Amniotic epithelial cell (primary cell): ENCODE results near the gene SLC47A1.
A peak's percentile ranks its signal among the peaks of the same experiment; 100 is the strongest.
"Not testable (repeated sequence)": the region's sequence is repeated elsewhere in the genome, so short reads cannot be mapped to it uniquely, and the experiment has no call there.

ENCODE experiments used
- DNase-seq: peaks from one replicate; pipeline ENCODE4 v3.0.0-alpha.2; 2010; ENCODE audit warnings: low read depth

Gene SLC47A1

DNA sequence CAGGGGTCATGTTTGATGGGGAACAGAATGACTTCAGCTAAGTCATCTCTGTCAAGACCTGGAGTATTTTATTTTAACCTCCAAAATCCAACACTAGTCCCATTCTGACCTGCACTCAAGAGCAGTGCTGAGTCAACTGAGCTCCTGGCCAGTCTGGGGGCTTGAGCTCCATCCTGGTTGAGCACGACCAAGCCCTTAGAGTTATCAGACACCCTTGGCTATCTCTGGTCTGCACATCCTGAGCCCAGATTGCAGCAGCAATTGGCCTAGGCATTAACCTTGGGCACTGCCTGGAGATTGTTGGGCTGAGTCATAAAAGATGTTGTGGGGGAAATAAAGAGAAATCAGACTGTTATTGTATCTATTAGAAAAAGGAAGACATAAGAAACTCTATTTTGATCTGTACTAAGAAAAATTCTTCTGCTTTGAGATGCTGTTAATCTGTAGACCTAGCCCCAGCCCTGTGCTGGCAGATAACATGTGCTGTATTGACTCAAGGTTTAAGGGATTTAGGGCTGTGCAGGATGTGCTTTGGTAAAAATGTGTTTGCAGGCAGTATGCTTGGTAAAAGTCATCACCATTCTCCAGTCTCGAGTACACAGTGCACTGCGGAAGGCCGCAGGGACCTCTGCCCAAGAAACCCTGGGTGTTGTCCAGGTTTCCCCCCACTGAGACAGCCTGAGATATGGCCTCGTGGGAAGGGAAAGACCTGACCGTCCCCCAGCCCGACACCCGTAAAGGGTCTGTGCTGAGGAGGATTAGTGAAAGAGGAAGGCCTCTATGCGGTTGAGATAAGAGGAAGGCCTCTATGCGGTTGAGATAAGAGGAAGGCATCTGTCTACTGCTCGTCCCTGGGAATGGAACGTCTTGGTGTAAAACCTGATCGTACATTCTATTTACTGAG, 14.0 kb upstream of the SLC47A1 start:
- DNase-seq: peak; percentile 98

GRCh38 chr17:19520641-19521040, 13.0 kb upstream of the SLC47A1 start:
- no peak for DNase-seq

GRCh38 chr17:19523690-19524089, 10.0 kb upstream of the SLC47A1 start:
- DNase-seq: no peak

GRCh38 chr17:19526950-19527349, 6.7 kb upstream of the SLC47A1 start:
- DNase-seq: not testable (repeated sequence)

DNA sequence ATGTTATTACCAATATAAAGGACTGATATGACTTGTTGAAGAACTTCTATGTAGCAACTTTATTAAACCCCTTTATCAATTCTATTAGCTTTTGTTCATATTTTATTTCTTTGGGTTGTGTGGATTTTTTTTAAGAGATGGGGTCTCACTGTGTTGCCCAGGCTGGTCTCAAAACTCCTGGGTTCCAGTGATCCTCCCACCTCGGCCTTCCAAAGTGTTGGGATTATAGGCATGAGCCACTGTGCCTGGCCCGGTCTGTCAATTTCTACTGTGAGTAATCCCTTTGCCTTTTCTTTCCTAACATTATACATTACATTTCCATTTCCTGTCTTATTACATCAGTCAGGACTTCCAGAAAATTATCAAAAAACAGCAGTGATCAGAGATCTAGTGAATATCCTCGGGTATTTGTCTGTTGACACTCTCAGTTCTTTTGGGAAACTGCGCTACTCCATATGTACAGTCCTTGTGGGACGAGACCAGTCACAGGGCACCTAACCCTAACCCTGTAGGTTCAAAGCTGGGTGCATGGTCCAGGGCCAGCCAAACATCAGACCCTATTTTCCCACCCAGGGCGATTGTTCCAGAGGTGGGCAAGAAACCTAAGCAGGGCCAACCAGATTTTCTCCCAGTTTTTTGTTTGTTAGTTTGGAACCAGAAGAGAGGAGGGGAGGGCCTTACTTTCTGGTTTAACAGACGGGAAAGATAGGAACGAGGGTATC, 1.7 kb upstream of the SLC47A1 start:
- DNase-seq: no peak

- DNase-seq: no peak
These were observed 477 bp upstream of the SLC47A1 start for GRCh38 chr17:19533036-19533717.

- DNase-seq: peak; percentile 88
These were observed 1.0 kb downstream of the SLC47A1 start for GRCh38 chr17:19534562-19535149.

- DNase-seq: no peak
These were observed 3.5 kb downstream of the SLC47A1 start for GRCh38 chr17:19537111-19537510.

GRCh38 chr17:19538095-19539039, 4.7 kb downstream of the SLC47A1 start:
- peak; percentile 50 for DNase-seq

DNA sequence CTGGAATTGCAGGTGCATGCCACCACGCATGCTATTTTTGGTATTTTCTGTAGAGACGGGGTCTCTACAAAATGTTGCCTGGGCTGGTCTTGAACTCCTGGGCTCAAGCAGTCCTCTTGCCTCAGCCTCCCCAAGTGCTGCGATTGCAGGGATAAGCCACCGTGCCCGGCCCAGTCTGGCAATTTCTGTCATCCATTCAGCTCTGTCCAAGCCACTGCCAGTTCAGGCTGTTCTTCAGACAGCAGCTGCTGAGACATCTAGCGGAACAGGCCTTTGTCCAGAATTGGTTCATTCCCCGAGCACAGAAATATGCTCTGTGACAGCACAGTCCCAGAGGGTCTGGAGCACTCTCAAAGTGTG, 5.4 kb downstream of the SLC47A1 start:
- no peak for DNase-seq

- no peak for DNase-seq
These were observed 6.2 kb downstream of the SLC47A1 start for GRCh38 chr17:19539841-19540311.

DNA sequence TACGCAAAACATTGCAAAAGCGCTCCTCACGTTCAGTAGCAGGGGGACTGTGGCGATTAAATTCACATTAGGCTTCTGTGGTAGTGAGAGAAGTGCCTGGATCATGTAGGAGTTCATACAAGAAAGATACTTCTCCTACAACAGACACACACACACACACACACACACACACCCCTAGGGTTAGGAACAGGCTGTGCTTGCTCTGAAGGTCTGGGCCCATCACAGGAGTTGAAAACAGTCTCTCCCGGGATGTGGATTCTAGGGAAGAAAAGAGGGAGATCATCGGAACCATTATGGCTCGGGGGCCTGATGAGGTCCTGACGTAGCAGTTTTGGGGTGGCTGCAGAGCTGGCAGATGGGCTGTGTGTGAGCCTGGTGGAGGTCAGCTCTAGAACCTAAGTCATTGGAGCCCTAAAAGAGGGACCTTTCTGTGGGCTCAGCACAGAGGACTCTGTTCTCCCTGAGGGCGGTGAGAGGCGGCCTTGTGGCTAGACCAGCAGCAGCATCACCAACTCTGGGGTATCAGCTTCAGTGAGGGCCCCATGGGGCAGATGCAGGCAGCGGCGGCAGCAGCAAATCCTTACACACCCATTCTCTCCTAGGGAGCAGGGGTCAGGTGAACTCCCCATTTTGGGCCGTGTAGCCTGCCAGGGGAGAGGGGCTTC, 7.2 kb downstream of the SLC47A1 start:
- no peak for DNase-seq

- DNase-seq: no peak
These were observed 7.8 kb downstream of the SLC47A1 start for GRCh38 chr17:19541445-19541844.

DNA sequence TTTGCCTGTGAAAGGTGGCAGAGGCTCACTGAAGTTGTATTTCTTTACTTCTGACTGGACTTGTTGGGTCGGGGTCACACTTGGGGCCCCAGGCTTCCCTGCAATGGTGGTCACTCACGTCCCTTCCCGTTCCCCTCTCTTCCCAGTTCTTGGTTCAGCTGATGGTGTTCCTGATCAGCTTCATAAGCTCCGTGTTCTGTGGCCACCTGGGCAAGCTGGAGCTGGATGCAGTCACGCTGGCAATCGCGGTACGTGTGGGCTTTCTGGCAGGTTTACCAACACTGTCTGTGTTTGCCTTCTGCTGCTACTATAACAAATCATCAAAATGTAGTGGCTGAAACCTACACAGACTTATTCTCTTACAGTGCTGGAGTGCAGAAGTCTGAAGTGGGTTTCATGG, 8.6 kb downstream of the SLC47A1 start:
- no peak for DNase-seq

DNA sequence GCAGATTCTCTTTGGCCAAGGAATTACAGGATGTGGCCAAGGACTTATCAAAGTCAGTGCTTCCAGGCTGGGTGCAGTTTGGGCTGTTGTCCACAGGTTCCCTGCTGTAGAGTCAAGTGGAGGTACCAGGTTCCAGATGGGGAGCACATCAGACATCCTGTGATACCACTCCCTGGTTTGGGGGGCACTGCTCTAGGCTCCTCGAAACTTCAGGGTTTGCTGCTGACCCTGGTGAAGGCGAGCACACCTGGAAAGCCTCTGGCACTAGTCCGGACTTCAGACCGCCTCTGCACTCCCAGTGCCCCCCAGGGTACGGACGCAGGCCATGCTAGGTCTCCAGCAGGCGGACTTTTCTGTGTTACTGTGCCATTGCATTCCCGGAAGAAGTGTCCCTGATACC, 10.7 kb downstream of the SLC47A1 start:
- no peak for DNase-seq

- DNase-seq: no peak
These were observed 12.8 kb downstream of the SLC47A1 start for GRCh38 chr17:19546289-19547065.

GRCh38 chr17:19549746-19550623, 16.3 kb downstream of the SLC47A1 start:
- no peak for DNase-seq

DNA sequence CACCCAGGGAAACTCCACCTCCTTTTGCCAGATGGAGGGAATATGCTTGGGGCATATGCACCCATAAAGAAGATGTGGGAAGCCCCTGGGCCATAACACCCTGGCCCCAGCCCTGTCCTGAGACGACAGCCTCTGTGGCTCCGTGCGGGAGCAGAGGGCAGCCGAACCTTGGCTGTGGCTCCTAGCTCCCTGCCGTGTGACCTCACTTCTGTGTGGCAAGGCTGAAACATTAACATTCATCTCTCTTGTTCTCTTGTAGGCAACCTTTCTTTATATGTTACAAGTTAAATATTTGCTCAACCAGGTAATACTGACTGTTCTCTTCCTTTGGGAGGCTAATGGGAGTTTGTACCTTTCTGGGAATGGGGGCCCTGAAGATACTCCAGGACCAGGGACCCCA, 17.5 kb downstream of the SLC47A1 start:
- DNase-seq: no peak
